HG03060 (cell line): ENCODE results near the gene ABCB6.
"Not testable (repeated sequence)": the region's sequence is repeated elsewhere in the genome, so short reads cannot be mapped to it uniquely, and the experiment has no call there.

ENCODE experiments used
- ATAC-seq: cut with Tn5 transposase; IDR thresholded peaks from one replicate; pipeline ENCODE4 v1.9.1; 2021; ENCODE audit warnings: low read depth, moderate number of reproducible peaks; ENCODE audit not compliant: unreplicated experiment

ABCB6 gene

GRCh38 chr2:219214786-219215185 is 4.0 kb downstream of the ABCB6 start:
- no peak for ATAC-seq

- ATAC-seq, result no peak
Measured at GRCh38 chr2:219214141-219214540, 4.6 kb downstream of the ABCB6 start.

- no peak for ATAC-seq
Measured at GRCh38 chr2:219213486-219214071, 5.2 kb downstream of the ABCB6 start.

GRCh38 chr2:219213026-219213415 is 5.7 kb downstream of the ABCB6 start:
- ATAC-seq, result no peak

- no peak for ATAC-seq
Measured at GRCh38 chr2:219210886-219211362, 7.8 kb downstream of the ABCB6 start.

GRCh38 chr2:219210196-219210885 is 8.4 kb downstream of the ABCB6 start:
- no peak for ATAC-seq

- ATAC-seq, result no peak
Measured at GRCh38 chr2:219209236-219210195, 9.2 kb downstream of the ABCB6 start.

GRCh38 chr2:219207884-219208740 is 10.6 kb downstream of the ABCB6 start:
- no peak for ATAC-seq

- ATAC-seq, result no peak
Measured at GRCh38 chr2:219207134-219207883, 11.4 kb downstream of the ABCB6 start.

- peak; percentile 89 for ATAC-seq
Measured at GRCh38 chr2:219206328-219207133, 12.2 kb downstream of the ABCB6 start, which contains the start of gene ZFAND2B. Gene ZFAND2B (plus strand): TSS chr2:219206782. CDS start chr2:219206988, 206 bp downstream.

GRCh38 chr2:219205981-219206327 is 12.8 kb downstream of the ABCB6 start:
- no peak for ATAC-seq

- ATAC-seq, result no peak
Measured at GRCh38 chr2:219205165-219205538, 13.6 kb downstream of the ABCB6 start.

GRCh38 chr2:219204425-219205164 is 14.2 kb downstream of the ABCB6 start:
- ATAC-seq, result no peak

GRCh38 chr2:219201331-219201730 is 17.4 kb downstream of the ABCB6 start:
- not testable (repeated sequence) for ATAC-seq

- ATAC-seq, result not testable (repeated sequence)
Measured at GRCh38 chr2:219200502-219201326, 18.0 kb downstream of the ABCB6 start.

GRCh38 chr2:219199470-219200211 is 19.1 kb downstream of the ABCB6 start:
- ATAC-seq, result no peak
